IMR-90 (cell line): ENCODE data around the gene CD320.

Experiments
- CEBPB ChIP-seq: IDR thresholded peaks from 2 replicates; pipeline ENCODE4 v1.6.1; 2012; ENCODE audit warnings: low read depth, low read length, improper control_type of control experiment
- CHD1 ChIP-seq: IDR thresholded peaks from 2 replicates; pipeline ENCODE4 v1.6.1; 2012; ENCODE audit warnings: low read depth, low read length, improper control_type of control experiment
- MAFK ChIP-seq: IDR thresholded peaks from 2 replicates; pipeline ENCODE4 v1.6.1; 2012; ENCODE audit warnings: low read depth, low read length, improper control_type of control experiment
- POLR2A ChIP-seq: IDR thresholded peaks from 2 replicates; pipeline ENCODE4 v1.6.1; 2012; ENCODE audit warnings: mild to moderate bottlenecking, low read depth, low read length
- RAD21 ChIP-seq: IDR thresholded peaks from 2 replicates; pipeline ENCODE4 v1.6.1; 2012; ENCODE audit warnings: low read length, improper control_type of control experiment
- RCOR1 ChIP-seq: IDR thresholded peaks from 2 replicates; pipeline ENCODE4 v1.6.1; 2012; ENCODE audit warnings: mild to moderate bottlenecking, low read length, improper control_type of control experiment; ENCODE audit not compliant: insufficient replicate concordance
- RFX5 ChIP-seq: IDR thresholded peaks from 2 replicates; pipeline ENCODE4 v1.8.0; 2012; ENCODE audit warnings: low read depth, mild to moderate bottlenecking, low read length, moderate library complexity
- SMC3 ChIP-seq: fragments of 150-350 bp; IDR thresholded peaks from 2 replicates; pipeline ENCODE4 v1.6.1; 2016; ENCODE audit warnings: low read depth, mild to moderate bottlenecking, antibody characterized with exemption, low read length, moderate library complexity
- TF ChIP-seq, protein P1 (sequence below): conservative IDR thresholded peaks from 2 replicates; pipeline ENCODE4 v1.5.1; 2012; ENCODE audit warnings: mild to moderate bottlenecking, low read depth, low read length, improper control_type of control experiment
- TF ChIP-seq, protein P2 (sequence below): fragments of 150-350 bp; IDR thresholded peaks from 2 replicates; pipeline ENCODE4 v1.6.1; 2017; ENCODE audit warnings: mild to moderate bottlenecking, antibody characterized with exemption, low read length, low read depth

DNA sequence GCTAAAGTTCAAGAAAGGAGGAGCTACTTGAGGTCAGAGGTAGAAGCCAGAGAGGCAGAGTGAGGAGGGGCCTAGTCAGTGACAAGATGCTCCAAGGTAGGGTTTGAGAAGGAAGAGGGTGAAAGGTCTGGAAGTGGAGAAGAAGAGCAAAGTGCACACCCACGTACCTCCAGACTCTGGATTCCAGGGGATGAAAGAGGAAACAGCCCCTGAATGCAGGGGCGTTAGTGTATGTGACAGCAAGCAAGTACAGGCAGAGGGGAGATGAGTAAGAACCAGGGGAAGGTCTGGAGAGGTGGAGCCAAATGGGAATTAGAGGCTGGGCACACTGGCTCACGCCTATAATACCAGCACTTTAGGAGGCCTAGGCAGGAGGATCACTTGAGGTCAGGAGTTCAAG lies 21.8 kb upstream of the CD320 start:
- no peak for TF ChIP-seq CEBPB
- TF ChIP-seq RAD21, result no peak
- TF ChIP-seq RCOR1, result no peak
- TF ChIP-seq, protein P1, sequence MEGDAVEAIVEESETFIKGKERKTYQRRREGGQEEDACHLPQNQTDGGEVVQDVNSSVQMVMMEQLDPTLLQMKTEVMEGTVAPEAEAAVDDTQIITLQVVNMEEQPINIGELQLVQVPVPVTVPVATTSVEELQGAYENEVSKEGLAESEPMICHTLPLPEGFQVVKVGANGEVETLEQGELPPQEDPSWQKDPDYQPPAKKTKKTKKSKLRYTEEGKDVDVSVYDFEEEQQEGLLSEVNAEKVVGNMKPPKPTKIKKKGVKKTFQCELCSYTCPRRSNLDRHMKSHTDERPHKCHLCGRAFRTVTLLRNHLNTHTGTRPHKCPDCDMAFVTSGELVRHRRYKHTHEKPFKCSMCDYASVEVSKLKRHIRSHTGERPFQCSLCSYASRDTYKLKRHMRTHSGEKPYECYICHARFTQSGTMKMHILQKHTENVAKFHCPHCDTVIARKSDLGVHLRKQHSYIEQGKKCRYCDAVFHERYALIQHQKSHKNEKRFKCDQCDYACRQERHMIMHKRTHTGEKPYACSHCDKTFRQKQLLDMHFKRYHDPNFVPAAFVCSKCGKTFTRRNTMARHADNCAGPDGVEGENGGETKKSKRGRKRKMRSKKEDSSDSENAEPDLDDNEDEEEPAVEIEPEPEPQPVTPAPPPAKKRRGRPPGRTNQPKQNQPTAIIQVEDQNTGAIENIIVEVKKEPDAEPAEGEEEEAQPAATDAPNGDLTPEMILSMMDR, result no peak
- no peak for TF ChIP-seq POLR2A
- TF ChIP-seq RFX5, result no peak
- no peak for TF ChIP-seq SMC3
- TF ChIP-seq, protein P2, sequence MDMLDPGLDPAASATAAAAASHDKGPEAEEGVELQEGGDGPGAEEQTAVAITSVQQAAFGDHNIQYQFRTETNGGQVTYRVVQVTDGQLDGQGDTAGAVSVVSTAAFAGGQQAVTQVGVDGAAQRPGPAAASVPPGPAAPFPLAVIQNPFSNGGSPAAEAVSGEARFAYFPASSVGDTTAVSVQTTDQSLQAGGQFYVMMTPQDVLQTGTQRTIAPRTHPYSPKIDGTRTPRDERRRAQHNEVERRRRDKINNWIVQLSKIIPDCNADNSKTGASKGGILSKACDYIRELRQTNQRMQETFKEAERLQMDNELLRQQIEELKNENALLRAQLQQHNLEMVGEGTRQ, result no peak
- no peak for TF ChIP-seq CHD1
- no peak for TF ChIP-seq MAFK
